GM12892 (cell line): Measurements from ENCODE around the gene AKAIN1.

ENCODE experiments used
- DNase-seq: peaks from one replicate; pipeline ENCODE4 v3.0.0; 2011; ENCODE audit not compliant: insufficient read length
- FAIRE-seq: peaks from 2 replicates; lab custom pipeline; 2011; peaks lifted over from hg19 to GRCh38; lab: Jason Lieb, UNC
- POLR2A ChIP-seq: IDR thresholded peaks from 2 replicates; pipeline ENCODE4 v1.6.1; 2011; ENCODE audit warnings: low read depth, low read length, control low read depth
- POLR2AphosphoS5 ChIP-seq: IDR thresholded peaks from 2 replicates; pipeline ENCODE4 v1.6.1; 2011; ENCODE audit warnings: low read depth, low read length, control low read depth
- TAF1 ChIP-seq: IDR thresholded peaks from 2 replicates; pipeline ENCODE4 v1.6.1; 2011; ENCODE audit warnings: low read depth, mild to moderate bottlenecking, control low read depth, low read length, borderline replicate concordance

The AKAIN1 gene

DNA sequence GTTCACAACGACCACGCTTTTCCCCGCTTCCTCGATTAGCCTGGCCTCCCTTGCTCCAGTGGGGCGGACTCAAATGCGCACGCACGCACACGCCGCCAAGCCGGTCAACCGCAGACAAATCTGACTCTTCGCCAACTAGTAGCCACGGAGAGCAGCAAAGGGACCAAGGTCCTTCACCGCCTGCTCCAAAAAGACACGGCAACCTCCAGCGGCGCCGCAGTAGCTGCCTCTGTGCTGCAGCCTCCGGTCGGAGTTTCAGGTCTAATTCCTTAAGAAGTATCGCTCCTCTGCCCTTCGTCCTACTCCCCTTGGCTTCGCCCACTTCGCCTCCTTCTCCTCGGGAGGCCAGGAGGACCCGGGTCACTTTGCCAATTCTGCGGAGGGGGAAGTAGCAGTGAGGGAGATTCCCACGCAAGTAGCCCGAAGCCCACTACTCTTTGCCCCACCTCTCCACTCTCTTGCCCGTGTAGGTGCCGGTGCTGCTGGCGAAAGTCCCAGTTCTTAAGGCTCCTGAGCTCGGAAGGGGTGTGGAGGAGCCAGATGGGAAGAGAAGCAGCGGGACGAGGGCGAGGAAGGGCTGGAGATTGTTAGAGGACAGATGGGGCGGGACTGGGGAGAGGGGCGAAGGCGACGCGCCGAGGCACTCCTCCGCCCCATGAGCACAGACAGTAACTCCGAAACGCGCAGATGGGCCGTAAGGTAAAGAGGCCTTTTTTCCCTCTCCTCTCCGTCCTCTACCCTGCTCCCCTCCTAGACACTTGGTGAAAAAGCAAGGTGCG lies 615 bp downstream of the AKAIN1 start:
- FAIRE-seq (no peak), DNase-seq (no peak)
- TF ChIP-seq POLR2AphosphoS5 (no peak), POLR2A (no peak), TAF1 (no peak)

DNA sequence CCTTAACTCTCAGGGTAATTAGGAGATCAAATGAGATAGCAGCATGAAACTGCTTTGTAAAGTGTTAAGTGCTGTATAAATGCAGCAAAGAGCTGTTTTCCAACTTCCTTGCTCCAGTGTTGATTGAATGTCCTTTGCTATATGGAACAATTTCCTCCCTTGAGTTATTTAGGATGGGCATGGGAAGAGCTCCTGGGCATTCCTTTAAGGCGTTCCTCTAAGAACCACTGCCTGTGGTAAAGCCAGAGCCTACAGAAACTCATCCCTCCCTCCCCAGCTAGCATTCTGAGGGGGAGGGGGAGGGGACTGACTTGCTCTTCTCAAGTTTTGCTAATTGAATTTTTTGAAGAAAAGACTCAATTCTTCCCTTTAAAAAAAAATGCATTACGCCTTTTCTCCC lies 1.4 kb downstream of the AKAIN1 start:
- DNase-seq: no peak
- TF ChIP-seq TAF1 (no peak), POLR2A (no peak), POLR2AphosphoS5 (no peak)
- no peak for FAIRE-seq

DNA sequence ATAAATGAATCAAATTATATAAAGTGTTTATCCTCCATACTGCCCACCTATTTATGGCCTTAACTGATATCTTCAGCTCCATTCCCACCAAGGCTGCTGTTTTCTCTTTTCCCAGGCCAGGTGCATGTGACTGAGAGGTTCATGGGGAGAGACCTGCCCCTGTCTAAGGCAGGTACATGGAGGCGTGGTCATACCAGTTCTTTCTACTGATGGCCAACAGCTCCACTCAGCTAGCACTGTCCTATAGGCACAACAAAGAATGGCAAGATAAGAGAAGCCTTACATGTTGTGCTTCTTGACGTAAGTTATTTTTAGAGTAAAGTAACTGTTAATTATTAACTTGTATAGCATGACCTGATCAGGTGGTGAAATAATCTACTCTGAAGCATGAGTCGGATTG lies 16.8 kb downstream of the AKAIN1 start:
- DNase-seq (no peak), FAIRE-seq (no peak)
- TF ChIP-seq POLR2AphosphoS5 (no peak), TAF1 (no peak), POLR2A (no peak)

DNA sequence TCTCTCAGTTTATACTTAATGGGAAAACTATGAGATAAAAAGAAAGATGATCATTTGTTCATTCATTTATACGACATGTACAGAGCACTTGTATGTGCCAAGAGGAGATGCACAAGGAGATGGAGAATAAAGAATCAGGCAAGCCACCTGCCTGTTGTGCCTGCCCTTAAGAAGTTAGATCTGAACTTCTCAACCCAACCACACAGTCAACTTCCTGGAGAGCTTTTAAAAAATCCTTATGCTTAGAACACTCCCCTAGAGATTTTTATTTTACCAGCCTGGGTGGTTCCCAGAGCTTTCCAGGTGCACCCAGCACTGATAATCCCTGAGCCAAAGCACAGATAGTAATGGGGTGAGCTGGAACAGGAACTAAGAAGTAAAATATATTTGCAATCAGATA lies 18.5 kb downstream of the AKAIN1 start:
- FAIRE-seq (no peak), DNase-seq (no peak)
- TF ChIP-seq TAF1: no peak

DNA sequence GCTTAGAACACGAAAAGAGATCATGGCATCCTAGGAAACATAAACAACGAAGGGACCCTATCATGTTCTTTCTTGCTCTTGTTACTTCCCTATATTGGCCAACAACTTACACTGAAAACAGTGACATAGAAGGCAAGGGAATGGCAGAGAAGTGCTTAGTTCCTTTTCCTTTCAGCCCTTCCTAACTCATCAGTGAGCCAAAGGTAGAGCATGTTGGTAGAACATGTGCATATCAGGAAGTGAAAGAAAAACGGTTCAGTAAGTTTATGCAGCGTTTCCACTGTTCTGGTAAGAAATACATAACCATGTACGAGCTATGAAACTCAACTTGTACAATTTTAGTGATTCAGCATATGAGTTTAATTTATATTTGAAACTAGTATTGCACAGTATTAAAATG lies 21.7 kb downstream of the AKAIN1 start:
- DNase-seq (no peak), FAIRE-seq (no peak)
- TF ChIP-seq POLR2AphosphoS5: no peak
- TF ChIP-seq POLR2A: no peak
- no peak for TF ChIP-seq TAF1

DNA sequence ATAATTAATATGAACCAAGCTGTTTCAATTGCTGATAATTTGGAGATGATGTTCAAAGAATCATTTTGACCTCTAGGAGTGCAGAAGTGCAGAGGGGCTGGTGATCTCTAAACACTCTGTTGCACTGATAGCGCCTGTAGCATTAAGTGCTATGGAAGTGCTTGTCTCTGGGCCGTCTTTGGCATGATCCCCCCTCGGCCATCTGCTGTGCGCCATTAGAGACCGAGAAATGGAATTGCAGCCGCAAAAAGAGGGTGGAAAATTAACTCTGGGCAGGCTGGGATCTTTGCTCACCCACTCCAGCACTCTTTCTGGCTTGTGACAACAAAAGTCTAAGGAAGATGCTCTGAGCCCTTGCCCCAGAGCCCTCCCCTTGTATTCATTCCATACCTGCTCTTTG lies 23.4 kb downstream of the AKAIN1 start:
- no peak for FAIRE-seq
- DNase-seq: no peak
- TF ChIP-seq POLR2AphosphoS5: no peak
- no peak for TF ChIP-seq POLR2A
- TF ChIP-seq TAF1: no peak

DNA sequence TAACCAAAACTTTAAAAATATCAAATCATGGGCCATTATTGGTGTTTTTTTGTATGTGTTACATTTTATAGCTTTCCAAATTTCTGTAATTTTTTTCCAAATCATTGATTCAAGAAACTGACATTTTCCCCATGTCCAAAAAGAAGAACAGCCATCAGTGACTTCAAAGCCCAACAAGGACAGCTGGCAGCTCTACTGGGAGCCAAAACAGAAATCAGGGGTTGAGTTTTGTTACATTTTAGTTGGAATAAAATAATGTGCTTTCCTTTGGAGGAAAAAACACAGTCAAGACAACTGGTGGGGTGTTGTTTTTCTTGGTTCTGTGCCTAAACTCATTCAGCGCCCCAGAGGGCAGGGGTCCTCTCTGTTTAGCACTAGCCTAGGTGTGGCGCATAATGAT lies 23.8 kb downstream of the AKAIN1 start:
- TF ChIP-seq POLR2A: no peak
- no peak for TF ChIP-seq TAF1
- TF ChIP-seq POLR2AphosphoS5: no peak
- FAIRE-seq: no peak
- no peak for DNase-seq

DNA sequence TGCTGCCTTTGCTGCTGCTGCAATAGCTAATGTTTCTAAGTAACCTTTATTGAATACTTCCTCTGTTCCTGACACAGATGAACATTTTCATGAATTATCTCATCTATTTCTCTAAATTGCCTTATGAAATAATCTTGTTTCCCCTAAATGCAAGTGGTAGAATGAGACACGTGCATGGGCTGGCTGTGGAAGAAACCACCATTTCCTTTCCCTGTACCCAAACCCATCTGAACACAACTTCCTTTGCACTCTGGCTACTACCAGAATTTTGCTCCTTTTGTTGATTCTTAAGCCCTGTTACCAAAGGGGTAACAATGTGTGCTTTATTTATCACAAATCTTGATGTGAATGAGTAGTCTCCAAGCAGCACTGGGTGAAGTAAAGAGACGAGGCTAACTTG lies 29.2 kb downstream of the AKAIN1 start:
- TF ChIP-seq POLR2AphosphoS5: no peak
- TF ChIP-seq POLR2A: no peak
- no peak for TF ChIP-seq TAF1
- FAIRE-seq (no peak), DNase-seq (no peak)

DNA sequence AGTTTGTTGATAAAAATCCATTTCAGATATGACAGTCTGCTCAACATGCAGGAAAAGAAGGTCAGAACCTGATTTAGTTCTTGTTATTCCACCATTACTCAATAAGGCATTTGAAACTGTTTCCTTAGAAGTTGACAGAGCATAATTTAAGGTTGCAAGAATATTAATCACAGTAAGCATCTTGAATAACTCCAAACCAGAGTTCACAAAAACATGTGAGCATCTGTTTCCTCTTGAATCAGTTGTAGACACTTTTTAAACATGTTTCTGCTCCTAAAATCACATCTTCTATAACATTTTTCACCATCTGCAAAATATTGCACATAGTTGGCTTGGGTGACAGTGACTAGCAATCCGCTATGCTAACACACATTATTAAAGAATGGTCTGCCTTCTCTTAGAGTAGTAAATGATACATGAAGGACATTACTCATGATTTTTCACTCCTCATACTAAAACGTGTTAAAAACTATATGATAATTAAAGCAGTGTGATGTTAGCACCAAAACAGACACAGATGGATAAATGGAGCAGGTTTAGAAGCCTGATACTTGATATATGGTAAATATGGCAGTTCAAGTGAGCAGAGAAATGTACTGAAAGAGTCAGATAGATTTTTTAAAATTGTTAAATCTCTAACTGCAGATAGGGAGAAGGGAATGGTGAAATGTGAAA lies 30.3 kb downstream of the AKAIN1 start:
- no peak for TF ChIP-seq POLR2A
- TF ChIP-seq POLR2AphosphoS5: no peak
- no peak for TF ChIP-seq TAF1
- no peak for DNase-seq
- FAIRE-seq: no peak

DNA sequence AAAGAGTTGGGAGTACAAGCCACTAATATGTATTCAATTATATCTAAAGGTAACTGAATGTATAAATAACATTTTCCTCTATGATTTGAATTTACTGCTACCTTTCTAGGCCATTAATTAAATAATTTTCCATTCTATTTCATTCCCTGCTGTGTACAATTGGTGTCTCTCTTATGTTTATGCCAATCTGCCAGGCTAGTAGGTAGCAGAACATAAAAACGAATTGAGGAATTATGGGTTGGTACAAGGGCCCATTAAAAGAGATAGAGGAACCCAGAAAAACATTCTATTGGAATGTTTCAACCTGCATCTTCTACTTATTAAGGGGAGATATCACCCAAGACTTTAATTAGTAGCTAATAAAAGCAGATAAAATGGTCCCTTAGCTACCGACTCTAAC lies 32.2 kb downstream of the AKAIN1 start:
- DNase-seq (no peak), FAIRE-seq (no peak)
- TF ChIP-seq POLR2A (no peak), TAF1 (no peak), POLR2AphosphoS5 (no peak)

DNA sequence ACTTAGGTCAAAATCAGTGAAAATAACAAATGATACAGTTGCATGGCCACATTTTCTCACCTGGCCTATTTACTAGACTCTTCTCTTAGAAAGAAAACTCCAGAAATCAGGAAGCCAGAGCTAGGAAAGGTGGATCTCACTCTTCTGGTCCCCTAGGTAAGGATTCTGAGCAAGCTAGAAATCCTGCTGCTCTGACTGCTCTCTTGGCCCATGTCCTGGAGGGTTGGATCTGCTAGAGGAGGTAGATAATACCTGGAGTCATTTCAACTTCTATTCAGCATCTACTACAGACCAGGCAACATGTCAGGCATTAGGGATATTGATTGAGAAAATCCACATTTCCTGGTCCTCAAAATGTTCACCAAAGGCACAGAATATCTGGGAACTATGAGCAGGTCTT lies 34.9 kb downstream of the AKAIN1 start:
- TF ChIP-seq TAF1 (no peak), POLR2A (no peak)
- DNase-seq (no peak), FAIRE-seq (no peak)

DNA sequence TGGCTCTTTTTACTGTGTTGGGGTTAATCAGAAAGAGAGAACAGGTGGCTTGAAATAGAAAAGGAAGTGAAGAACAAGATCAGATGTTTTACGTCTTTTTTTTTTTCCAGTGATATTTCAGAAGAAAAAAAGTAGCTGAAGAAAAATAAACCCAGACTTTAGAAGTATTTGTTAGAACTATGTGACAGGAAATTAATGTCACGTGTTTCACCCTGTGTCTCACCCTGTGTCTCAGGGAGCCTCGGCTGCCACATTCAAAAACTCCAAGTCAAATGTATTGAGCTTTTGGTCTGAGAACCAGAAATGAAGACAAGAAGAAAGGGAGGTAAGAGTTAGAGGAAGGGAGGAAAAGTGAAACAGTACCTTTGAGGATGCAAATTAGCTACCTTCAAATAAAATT lies 38.0 kb downstream of the AKAIN1 start:
- DNase-seq (no peak), FAIRE-seq (no peak)
- no peak for TF ChIP-seq POLR2A
- no peak for TF ChIP-seq POLR2AphosphoS5
- TF ChIP-seq TAF1: no peak
